ENCODE results near the gene ACACA. TPM values are rescaled to one million over a fixed set of nuclear protein-coding genes. Genes with fewer than 3 reads are reported as not detected.

The ACACA gene
- total RNA-seq, 1 experiment from 2014 or later = 41.7 TPM

GRCh38 chr17:37069087-37069486, 337.5 kb downstream of the ACACA start:
- DNase-seq (ENCODE audit: low spot score) = no peak

GRCh38 chr17:37068266-37068665, 338.4 kb downstream of the ACACA start:
- no peak for DNase-seq (ENCODE audit: low spot score)

- peak; percentile 87 for DNase-seq (ENCODE audit: low spot score)
Observed at GRCh38 chr17:37067555-37068111, 339.0 kb downstream of the ACACA start.

GRCh38 chr17:37066322-37067255, 340.0 kb downstream of the ACACA start:
- DNase-seq (ENCODE audit: low spot score) = no peak

GRCh38 chr17:37065486-37066321, 340.9 kb downstream of the ACACA start:
- DNase-seq (ENCODE audit: low spot score) = no peak

- DNase-seq (ENCODE audit: low spot score) = no peak
Observed at GRCh38 chr17:37064956-37065355, 341.7 kb downstream of the ACACA start.

GRCh38 chr17:37064206-37064605, 342.4 kb downstream of the ACACA start:
- DNase-seq (ENCODE audit: low spot score) = no peak

- no peak for DNase-seq (ENCODE audit: low spot score)
Observed at GRCh38 chr17:37062021-37062420, 344.6 kb downstream of the ACACA start.

GRCh38 chr17:37060928-37061327, 345.7 kb downstream of the ACACA start:
- no peak for DNase-seq (ENCODE audit: low spot score)

GRCh38 chr17:37060094-37060493, 346.5 kb downstream of the ACACA start:
- no peak for DNase-seq (ENCODE audit: low spot score)

- no peak for DNase-seq (ENCODE audit: low spot score)
Observed at GRCh38 chr17:37059493-37059892, 347.1 kb downstream of the ACACA start.

GRCh38 chr17:37056622-37057021, 350.0 kb downstream of the ACACA start:
- no peak for DNase-seq (ENCODE audit: low spot score)

GRCh38 chr17:37054894-37055293, 351.7 kb downstream of the ACACA start:
- no peak for DNase-seq (ENCODE audit: low spot score)

- no peak for DNase-seq (ENCODE audit: low spot score)
Observed at GRCh38 chr17:37052450-37052849, 354.2 kb downstream of the ACACA start.

GRCh38 chr17:37051833-37052232, 354.8 kb downstream of the ACACA start:
- DNase-seq (ENCODE audit: low spot score) = no peak

GRCh38 chr17:37051381-37051780, 355.3 kb downstream of the ACACA start:
- no peak for DNase-seq (ENCODE audit: low spot score)

GRCh38 chr17:37050920-37051319, 355.7 kb downstream of the ACACA start:
- DNase-seq (ENCODE audit: low spot score) = peak; percentile 21

- no peak for DNase-seq (ENCODE audit: low spot score)
Observed at GRCh38 chr17:37048811-37049210, 357.8 kb downstream of the ACACA start.

GRCh38 chr17:37047631-37048104, 359.0 kb downstream of the ACACA start:
- DNase-seq (ENCODE audit: low spot score) = peak; percentile 80

GRCh38 chr17:37045351-37045922, 361.2 kb downstream of the ACACA start:
- no peak for DNase-seq (ENCODE audit: low spot score)

- no peak for DNase-seq (ENCODE audit: low spot score)
Observed at GRCh38 chr17:37043201-37043600, 363.4 kb downstream of the ACACA start.

- no peak for DNase-seq (ENCODE audit: low spot score)
Observed at GRCh38 chr17:37041932-37042331, 364.7 kb downstream of the ACACA start.

All from A172 (cell line).